Dendritic cell treated with granulocyte-macrophage colony-stimulating factor and Interleukin-4, amounts not matched to agents 40 ng/mL and 50 ng/mL, for 4 days (primary cell): Measurements from ENCODE around the gene PDE7B.
"Not testable (repeated sequence)": the region's sequence is repeated elsewhere in the genome, so short reads cannot be mapped to it uniquely, and the experiment has no call there.

Experiments used
- H3K27ac Mint-ChIP-seq: one replicate; pipeline ENCODE4 v1.8.0; 2022; ENCODE audit warnings: mild to moderate bottlenecking, mixed read lengths
- H3K27me3 Mint-ChIP-seq: one replicate; pipeline ENCODE4 v1.8.0; 2022; ENCODE audit warnings: mild to moderate bottlenecking, mixed read lengths
- H3K36me3 Mint-ChIP-seq: one replicate; pipeline ENCODE4 v1.8.0; 2022; ENCODE audit warnings: low read depth, mixed read lengths
- H3K4me1 Mint-ChIP-seq: one replicate; pipeline ENCODE4 v1.8.0; 2022; ENCODE audit warnings: low read depth, mixed read lengths
- H3K4me3 Mint-ChIP-seq: one replicate; pipeline ENCODE4 v1.8.0; 2022; ENCODE audit warnings: mild to moderate bottlenecking, moderate library complexity, mixed read lengths
- H3K9me3 Mint-ChIP-seq: one replicate; pipeline ENCODE4 v1.8.0; 2022; ENCODE audit warnings: mixed read lengths
- intact Hi-C: fragments of 100-400 bp; cut with micrococcal nuclease; formaldehyde crosslinking; loops from one replicate; pipeline ENCODE4 v1.15.0; 2022

The PDE7B gene

DNA sequence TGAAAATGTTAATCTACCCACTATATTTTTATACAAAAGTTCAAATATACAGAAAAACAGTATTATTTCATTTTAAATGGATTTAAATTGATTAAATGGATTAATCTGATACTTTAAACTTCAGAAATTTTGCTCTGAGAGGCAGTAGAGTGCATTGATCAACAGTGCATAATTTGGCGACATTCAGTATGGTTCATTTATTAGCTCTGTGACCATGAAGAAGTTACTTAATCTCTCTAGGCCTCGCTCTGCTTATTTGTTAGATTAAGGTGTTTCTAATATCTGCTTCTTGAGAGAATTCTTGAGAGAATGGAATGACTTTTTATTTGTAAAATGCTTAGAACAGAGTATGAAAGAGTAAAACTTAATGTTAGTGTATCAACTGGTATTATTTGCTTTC is 8.9 kb downstream of the PDE7B start:
- Mint-ChIP-seq H3K4me1 (no peaks in the 10 kb centered on the region), H3K4me3 (no peak overlapping the region), H3K9me3 (no peaks in the 10 kb centered on the region), H3K27ac (no peak overlapping the region), H3K27me3 (no peaks in the 10 kb centered on the region), H3K36me3 (no peaks in the 10 kb centered on the region)
- intact Hi-C loops, result no loop called here

DNA sequence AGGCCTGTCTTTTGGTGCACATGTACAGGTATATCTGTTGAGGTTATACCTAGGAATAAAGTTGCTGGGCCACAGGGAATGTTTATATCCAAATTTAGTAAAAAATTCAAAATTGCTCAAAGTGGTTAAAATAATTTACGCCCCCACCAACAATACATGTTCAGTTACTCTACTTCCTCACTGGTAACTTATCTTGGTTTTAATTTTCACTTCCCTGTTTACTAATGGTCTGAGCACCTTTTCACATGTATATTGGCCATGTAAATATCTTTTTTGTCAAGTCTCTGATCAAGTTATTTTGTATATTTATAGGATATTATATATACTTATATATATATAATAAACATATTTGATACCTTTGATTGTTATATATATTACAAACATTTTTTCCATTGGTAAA is 9.7 kb downstream of the PDE7B start:
- H3K4me1 Mint-ChIP-seq, result no peaks in the 10 kb centered on the region
- intact Hi-C loops, result no loop called here
- no peaks in the 10 kb centered on the region for H3K9me3 Mint-ChIP-seq
- H3K27ac Mint-ChIP-seq, result no peak overlapping the region
- H3K36me3 Mint-ChIP-seq, result no peaks in the 10 kb centered on the region
- H3K4me3 Mint-ChIP-seq, result no peak overlapping the region
- H3K27me3 Mint-ChIP-seq, result no peaks in the 10 kb centered on the region

DNA sequence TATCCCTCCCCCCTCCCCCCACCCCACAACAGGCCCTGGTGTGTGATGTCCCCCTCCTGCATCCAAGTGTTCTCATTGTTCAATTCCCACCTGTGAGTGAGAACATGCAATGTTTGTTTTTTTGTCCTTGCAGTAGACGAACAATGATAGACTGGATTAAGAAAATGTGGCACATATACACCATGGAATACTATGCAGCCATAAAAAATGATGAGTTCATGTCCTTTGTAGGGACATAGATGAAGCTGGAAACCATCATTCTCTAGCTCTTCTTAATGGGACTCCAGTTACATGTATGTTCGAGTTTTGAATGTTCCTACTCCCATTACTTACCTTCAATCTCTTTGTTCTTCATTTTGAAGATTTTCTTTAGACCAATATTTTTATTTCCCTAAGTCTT is 13.4 kb downstream of the PDE7B start:
- H3K27ac Mint-ChIP-seq, H3K4me3 Mint-ChIP-seq, intact Hi-C loops: not testable (repeated sequence)

DNA sequence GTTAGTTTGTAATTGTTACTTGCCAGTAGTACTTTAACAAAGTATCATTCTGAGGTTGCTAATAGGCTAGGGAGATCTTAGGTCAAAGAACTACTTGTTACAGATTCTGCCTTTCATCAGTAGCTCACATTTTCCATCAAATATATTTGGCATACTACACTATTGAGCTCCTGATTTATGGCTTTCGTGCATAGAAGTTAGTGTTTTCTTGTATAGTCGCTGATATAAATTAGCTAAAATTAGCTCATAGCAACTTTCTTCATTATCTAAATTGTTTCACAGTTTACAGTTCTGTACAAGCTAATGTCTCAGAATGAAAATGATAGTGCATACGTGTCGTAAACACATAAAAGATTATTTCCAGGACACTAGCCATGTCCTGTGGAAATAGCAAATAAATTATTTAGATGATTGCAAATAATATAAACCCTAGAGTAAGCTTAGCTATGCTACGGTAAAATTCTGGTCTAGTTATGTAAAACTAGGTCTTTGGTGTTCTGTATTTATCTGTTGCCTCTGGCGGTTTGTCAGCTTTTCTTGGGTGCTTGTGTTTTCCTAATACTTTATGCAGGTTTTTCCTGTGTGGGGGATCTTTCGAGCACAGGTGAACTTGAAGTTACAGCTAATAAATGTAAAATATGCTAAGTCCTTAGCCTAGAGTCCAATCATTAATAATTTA is 15.1 kb downstream of the PDE7B start:
- H3K36me3 Mint-ChIP-seq, result no peaks in the 10 kb centered on the region
- no peak overlapping the region for H3K4me3 Mint-ChIP-seq
- no peaks in the 10 kb centered on the region for H3K9me3 Mint-ChIP-seq
- no peak overlapping the region for H3K27ac Mint-ChIP-seq
- H3K4me1 Mint-ChIP-seq, result no peaks in the 10 kb centered on the region
- H3K27me3 Mint-ChIP-seq, result no peaks in the 10 kb centered on the region
- intact Hi-C loops, result no loop called here

More for the DNA sequence above, 13.4 kb downstream of the PDE7B start:
- H3K36me3 Mint-ChIP-seq, H3K4me1 Mint-ChIP-seq, H3K27me3 Mint-ChIP-seq, H3K9me3 Mint-ChIP-seq: not testable (repeated sequence)

DNA sequence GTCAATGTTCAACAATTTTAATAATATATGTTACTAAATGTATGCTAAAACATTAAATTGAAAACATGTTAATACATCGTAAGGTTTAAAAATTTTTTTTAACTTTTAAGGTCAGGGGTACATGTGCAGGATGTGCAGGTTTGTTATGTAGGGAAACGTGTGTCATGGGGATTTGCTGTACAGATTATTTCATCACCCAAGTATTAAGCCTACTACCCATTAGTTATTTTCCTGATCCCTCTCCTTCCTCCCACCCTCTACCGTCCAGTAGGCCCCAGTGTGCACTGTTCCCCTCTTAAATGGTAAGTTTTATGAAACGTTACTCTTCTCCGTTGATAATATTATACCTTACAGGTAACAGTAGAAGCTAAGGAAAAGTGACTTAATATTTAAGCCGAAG is 15.8 kb downstream of the PDE7B start:
- Mint-ChIP-seq H3K4me3 (no peak overlapping the region), H3K36me3 (no peaks in the 10 kb centered on the region), H3K4me1 (no peaks in the 10 kb centered on the region), H3K27ac (no peak overlapping the region), H3K9me3 (no peaks in the 10 kb centered on the region), H3K27me3 (no peaks in the 10 kb centered on the region)
- intact Hi-C loops, result no loop called here

DNA sequence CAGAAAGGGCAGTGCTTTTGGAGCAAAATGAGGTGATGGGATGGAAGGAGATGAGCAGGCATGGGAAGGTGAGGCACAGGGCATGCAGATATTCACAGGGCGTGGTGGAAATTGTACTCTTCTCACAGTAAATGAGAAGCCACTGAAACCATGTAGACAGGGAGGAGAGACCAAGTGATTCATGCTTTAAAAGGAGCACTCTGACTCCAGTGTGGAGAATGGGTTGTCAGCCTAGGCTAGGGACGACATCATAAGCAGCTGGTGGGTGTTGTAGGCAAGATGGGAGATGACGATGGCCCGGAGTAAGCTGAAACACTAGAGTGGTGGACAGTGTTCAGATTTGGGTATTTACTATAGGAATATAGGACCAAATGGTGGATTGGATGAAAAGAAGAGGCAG is 18.4 kb downstream of the PDE7B start:
- intact Hi-C loops, result no loop called here
- Mint-ChIP-seq H3K9me3 (no peaks in the 10 kb centered on the region), H3K27me3 (no peaks in the 10 kb centered on the region), H3K36me3 (no peaks in the 10 kb centered on the region), H3K27ac (no peak overlapping the region), H3K4me1 (no peaks in the 10 kb centered on the region), H3K4me3 (no peak overlapping the region)

DNA sequence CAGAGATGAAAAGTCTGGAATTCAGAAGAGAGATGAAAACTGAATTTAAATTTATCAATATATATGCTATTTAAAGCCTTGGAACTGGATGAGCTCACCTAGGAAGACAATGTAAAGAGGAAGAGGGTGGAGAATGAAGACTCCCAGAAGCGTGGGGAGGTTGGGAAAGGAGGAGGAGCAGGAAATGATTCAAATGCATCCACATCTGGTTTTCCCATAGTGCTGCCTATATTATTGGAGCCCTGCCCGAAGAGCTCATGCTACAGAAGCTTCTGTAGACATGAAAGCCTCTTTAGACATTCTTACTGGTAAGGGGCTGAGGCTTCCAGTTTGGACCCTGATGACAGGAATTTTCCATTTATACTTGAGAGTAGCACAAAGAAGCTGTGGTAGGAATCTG is 19.2 kb downstream of the PDE7B start:
- intact Hi-C loops, result no loop called here
- no peak overlapping the region for H3K4me3 Mint-ChIP-seq
- H3K9me3 Mint-ChIP-seq, result no peaks in the 10 kb centered on the region
- H3K27me3 Mint-ChIP-seq, result no peaks in the 10 kb centered on the region
- no peak overlapping the region for H3K27ac Mint-ChIP-seq
- no peaks in the 10 kb centered on the region for H3K36me3 Mint-ChIP-seq
- no peaks in the 10 kb centered on the region for H3K4me1 Mint-ChIP-seq

DNA sequence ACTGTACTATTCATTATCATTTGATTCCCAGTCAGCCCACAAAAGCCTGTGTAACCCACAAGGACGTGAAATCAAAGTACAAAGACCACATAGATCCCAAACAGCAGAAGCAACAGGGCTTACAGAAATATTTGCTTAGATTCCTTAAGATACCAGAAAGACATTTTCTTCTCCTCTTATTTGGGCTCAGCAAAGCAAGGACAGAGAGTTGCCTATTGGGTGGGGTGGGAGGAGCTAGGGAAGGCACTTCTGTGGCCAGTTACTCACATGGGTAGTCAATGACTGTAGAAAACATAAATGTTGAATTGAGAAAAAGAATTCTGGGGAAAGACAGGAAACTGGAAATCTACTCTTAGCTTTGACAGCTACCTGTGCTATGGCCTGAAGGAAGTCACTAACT is 19.8 kb downstream of the PDE7B start:
- no peaks in the 10 kb centered on the region for H3K9me3 Mint-ChIP-seq
- H3K4me1 Mint-ChIP-seq, result no peaks in the 10 kb centered on the region
- no peak overlapping the region for H3K4me3 Mint-ChIP-seq
- no peaks in the 10 kb centered on the region for H3K36me3 Mint-ChIP-seq
- no peaks in the 10 kb centered on the region for H3K27me3 Mint-ChIP-seq
- intact Hi-C loops, result no loop called here
- H3K27ac Mint-ChIP-seq, result no peak overlapping the region

DNA sequence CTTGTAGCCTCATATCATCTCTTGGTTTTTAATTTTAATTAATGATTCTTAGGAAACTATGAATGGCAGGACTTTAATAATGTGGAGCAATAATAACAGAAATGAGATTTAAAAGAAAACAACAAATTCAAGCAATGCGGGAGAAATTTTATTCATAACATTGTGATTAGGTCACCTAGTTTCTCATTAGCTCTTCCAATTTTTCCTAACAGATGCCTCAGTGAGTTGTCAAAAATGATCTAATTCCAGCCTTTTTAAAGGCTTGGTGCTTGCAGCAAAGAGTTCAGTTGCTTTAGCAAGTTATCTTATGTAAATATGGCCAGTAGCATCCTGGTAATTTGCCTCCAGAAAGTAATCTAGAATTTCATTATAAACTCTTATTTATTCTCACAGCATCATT is 20.4 kb downstream of the PDE7B start:
- H3K4me3 Mint-ChIP-seq, result no peak overlapping the region

DNA sequence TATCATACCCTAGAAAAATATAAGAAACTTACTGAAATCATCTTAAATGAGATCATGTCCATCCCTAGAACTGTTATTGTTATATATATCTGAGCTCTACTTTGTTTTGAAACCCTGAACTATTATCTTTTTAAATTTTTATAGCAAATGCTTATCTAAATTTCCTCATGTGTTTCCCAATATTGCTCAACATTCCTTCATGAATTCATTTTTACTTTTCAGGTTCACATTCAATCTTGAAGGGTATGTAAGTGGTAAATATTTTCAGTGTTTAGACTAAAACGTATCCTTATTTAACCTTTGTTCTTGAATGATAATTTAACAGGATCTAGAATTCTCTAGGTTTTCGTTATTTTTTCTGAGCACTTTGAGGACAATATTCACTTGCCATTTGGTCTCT is 23.9 kb downstream of the PDE7B start:
- H3K4me1 Mint-ChIP-seq, result peaks cover 7% of the 10 kb centered on the region
- H3K4me3 Mint-ChIP-seq, result no peak overlapping the region
- intact Hi-C loops, result no loop called here
- no peak overlapping the region for H3K27ac Mint-ChIP-seq
- H3K9me3 Mint-ChIP-seq, result no peaks in the 10 kb centered on the region
- no peaks in the 10 kb centered on the region for H3K36me3 Mint-ChIP-seq
- no peaks in the 10 kb centered on the region for H3K27me3 Mint-ChIP-seq

More for the DNA sequence above, 20.4 kb downstream of the PDE7B start:
- Mint-ChIP-seq H3K27ac (no peak overlapping the region), H3K4me1 (no peaks in the 10 kb centered on the region), H3K36me3 (no peaks in the 10 kb centered on the region), H3K27me3 (no peaks in the 10 kb centered on the region), H3K9me3 (no peaks in the 10 kb centered on the region)
- intact Hi-C loops, result no loop called here

DNA sequence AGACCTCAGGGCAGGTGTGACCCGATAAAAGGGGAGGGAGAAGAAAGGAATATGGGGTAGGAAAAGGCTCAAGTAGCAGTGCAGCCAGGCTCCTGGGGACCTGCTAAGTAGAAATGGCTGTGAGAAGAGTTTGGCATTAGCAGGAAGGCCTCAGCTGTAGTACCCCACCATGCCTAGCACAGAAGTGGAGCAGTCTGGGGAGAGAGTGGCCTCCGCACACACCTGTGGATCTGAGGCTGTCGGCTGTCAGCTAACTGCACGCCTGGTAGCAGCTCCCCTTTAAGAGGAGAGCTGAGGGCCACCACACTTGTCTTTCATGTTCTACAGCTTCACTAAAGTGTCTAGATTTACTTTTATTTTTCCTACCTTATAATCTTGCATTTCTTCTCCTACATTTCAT is 24.6 kb downstream of the PDE7B start:
- Mint-ChIP-seq H3K36me3 (no peaks in the 10 kb centered on the region), H3K27me3 (no peaks in the 10 kb centered on the region), H3K27ac (no peak overlapping the region), H3K4me1 (peaks cover 10% of the 10 kb centered on the region), H3K9me3 (no peaks in the 10 kb centered on the region), H3K4me3 (no peak overlapping the region)
- intact Hi-C loops, result no loop called here

DNA sequence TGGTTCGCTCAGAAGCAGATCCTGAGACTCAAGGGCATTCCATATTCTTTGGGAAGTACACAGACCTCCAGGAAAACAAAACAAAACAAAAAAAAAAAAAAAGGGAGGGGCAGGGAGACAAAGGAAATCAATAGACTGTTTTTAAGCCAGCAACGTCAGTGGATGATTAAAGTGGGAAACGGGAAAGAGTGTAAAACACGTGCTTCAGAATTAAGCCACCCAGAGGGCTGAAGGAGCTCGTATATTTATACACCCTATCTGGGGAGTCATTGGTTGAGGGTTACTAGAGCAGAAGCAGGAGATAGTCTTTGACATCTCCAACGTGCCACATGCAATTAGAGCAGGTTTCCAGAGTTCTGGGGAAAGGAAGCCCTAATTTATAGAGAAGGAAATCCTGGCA is 26.2 kb downstream of the PDE7B start:
- Mint-ChIP-seq H3K4me1 (peaks cover 10% of the 10 kb centered on the region), H3K27ac (no peak overlapping the region), H3K9me3 (no peaks in the 10 kb centered on the region), H3K4me3 (no peak overlapping the region), H3K36me3 (no peaks in the 10 kb centered on the region), H3K27me3 (no peaks in the 10 kb centered on the region)
- intact Hi-C loops, result no loop called here

DNA sequence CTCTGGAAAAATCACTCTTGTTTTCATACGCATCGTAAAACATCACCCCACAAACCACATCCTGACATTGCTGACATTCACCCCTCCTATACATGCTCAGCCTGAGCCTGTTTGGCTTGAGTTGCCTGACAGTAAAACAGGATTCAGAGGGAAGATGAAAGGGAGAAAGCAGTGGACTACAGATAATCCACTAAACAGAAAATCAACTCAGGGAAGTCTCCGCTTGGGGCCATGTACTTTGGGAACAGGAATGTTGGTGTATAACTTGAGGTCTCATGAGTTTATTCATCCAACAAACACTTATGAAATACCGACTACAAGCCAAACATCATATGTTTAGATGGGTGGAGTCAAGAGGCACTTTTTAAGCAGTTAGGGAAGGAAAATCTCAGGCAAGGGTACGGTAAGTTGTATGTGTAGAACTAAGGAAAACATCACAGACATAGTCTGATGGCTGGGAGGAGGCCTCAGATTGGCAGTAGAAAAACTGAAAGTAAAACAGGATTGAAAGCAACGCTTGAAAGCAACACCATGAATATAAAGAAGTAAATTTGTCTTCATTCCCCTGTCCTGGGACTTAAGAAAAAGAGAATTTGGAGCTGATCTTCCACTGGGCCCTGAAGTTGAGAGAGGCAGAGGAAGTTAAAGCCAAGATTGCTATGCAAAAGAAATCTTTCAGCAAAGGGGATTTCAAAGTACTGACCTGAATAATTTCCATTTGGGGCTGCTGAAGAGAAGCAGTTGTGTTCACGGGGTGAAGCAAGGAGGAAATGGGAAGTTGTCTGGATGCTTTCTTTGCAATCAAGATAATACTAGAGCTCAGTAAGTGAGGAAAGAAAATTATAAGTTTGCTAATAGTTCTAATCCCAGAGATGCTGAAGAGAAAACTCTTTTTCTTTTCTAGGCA is 28.8 kb downstream of the PDE7B start:
- Mint-ChIP-seq H3K36me3 (no peaks in the 10 kb centered on the region), H3K9me3 (no peaks in the 10 kb centered on the region), H3K27me3 (no peaks in the 10 kb centered on the region), H3K4me3 (peak overlapping the region; percentile 32), H3K4me1 (peaks cover 10% of the 10 kb centered on the region), H3K27ac (no peak overlapping the region)
- intact Hi-C loops, result no loop called here

DNA sequence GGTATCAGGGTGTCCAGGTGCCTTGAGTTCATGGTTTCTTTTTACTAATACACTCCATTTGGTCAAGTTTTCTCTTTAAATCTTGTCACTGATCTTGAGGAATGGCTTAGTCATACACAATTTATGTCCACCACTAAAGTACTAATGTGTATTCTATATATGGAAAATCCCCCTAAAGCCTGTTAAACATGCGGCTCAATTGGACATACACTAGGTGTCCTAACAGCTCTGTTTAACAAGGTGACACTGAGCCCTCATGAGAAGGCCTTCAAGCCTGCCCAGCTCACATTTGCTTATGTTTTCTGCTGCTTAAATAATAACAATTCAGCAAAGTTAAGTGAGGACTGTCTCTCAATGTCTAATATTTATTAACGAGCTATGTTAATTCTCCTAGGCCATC is 31.5 kb downstream of the PDE7B start:
- Mint-ChIP-seq H3K27ac (no peak overlapping the region), H3K4me1 (peaks cover 10% of the 10 kb centered on the region), H3K27me3 (no peaks in the 10 kb centered on the region), H3K4me3 (no peak overlapping the region), H3K36me3 (no peaks in the 10 kb centered on the region), H3K9me3 (no peaks in the 10 kb centered on the region)
- intact Hi-C loops, result no loop called here

DNA sequence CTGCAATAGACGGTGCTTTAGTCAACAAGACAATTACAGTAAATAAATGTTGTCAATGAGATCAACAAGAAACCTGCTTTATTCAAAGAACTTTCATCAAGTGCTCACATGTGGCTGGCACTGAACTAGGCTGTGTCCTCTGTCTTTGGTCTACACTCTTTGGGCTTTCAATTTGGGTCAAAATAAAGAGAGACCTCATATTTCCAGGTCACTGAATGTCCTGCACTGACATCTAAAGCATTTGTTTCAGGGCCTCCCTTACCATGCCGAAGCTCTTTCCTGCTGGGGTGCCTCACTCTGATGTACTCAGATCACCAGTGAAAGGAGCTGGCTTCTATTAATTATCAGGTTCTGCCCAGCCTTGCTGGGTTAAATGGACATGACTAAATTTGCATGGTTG is 32.0 kb downstream of the PDE7B start:
- Mint-ChIP-seq H3K9me3 (no peaks in the 10 kb centered on the region), H3K36me3 (no peaks in the 10 kb centered on the region), H3K4me3 (no peak overlapping the region), H3K4me1 (peaks cover 10% of the 10 kb centered on the region), H3K27ac (no peak overlapping the region), H3K27me3 (no peaks in the 10 kb centered on the region)
- intact Hi-C loops, result no loop called here
